GM11168 (cell line): ENCODE results near the gene INPP5K.
"Not testable (repeated sequence)": the region's sequence is repeated elsewhere in the genome, so short reads cannot be mapped to it uniquely, and the experiment has no call there.

Source experiments
- in situ Hi-C: fragments of 300-500 bp; cut with MboI; formaldehyde crosslinking; loops from one replicate; pipeline ENCODE4 v1.12.0; 2022; ENCODE audit warnings: low sequenced_read_pairs; ENCODE audit not compliant: unreplicated experiment

The INPP5K gene

DNA sequence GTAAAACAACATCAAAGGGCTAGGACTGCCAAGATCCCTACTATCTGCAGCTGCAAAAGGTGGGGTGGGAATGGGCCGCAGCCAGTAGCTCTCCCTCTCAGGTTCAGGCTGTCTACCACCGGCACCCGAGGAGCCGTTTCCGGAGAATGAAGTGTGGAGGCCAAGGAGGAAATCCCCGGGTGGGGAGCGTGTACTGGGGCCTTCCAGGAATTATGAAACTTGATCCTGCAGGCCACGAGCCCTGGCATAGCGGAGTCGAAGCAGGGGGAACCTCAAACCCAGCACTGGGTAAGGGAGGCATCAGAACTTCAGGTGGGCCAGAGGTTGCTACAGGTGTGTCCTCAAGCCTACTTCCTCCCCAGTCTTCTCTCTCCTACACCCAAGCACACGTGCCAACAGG lies 5.1 kb downstream of the INPP5K start:
- in situ Hi-C loops = loop anchor here (5.0 to 10.0 kb wide), 2 partner anchors 139 to 236 kb away; partner anchors contain the start of genes BHLHA9 and TRARG1

DNA sequence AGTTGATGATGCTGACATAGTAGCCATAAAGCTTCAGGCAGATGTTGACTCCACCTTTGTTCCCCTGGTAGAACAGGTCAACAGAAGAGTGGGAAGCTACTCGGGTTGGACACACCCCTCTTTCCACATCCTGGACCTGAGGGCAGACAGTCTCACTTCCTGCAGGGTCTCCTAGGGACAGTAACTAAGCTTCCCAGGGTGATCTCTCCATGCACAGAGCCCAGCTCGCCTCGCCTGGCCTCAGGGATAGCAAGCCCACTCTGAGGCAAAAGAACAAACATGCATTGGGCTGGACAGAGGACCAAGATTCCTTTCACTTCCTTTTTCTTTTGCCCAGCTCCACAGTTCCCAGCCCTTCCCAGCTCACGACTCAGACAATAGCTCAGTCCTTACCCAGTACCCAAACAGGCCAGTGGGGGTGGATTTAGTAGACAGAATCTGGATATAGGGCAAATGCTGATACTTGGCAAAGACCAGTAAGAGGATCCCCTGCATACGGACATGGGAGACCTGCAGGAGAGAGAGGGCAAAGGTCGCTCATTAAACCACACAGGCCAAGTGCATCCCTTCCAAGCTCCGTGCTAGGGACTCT lies 7.0 kb downstream of the INPP5K start:
- in situ Hi-C loops = no loop called here

DNA sequence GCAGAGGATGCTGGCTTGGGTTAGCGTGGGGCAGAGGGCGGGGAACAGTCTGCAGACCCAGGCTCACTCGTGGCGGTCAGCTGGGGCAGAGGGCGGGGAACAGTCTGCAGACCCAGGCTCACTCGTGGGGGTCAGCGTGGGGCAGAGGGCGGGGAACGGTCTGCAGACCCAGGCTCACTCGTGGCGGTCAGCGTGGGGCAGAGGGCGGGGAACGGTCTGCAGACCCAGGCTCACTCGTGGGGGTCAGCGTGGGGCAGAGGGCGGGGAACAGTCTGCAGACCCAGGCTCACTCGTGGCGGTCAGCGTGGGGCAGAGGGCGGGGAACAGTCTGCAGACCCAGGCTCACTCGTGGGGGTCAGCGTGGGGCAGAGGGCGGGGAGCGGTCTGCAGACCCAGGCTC lies 7.7 kb downstream of the INPP5K start:
- in situ Hi-C loops = not testable (repeated sequence)

DNA sequence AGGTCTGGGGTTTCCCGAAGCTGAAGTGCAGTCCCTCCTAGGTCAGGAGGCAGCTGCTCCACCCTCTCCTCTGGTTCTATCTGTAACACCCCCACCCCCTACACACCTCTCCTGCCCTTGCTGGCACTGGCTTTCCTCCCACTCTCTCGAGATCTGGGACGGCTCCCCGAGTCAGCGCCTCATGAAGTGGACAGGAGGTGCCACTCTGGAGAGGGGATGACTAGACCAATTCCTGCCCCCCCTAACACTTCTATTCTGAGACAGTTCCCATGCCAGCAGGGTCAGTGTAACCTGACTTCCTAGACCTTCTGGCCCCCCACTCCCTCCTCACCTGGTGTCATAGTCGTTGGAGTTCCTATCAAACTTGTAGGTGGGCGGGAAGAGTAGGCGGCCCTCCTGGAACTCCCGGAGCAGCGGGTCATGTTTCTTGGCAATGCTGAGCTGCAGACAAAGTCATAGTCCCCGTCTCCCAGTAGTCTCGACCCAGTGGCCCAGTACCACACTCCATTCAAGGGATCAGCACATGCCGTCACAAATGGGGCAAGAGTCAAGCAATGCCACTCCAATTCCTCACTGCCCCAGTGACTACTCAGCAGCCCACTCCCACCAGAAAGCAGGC lies 9.7 kb downstream of the INPP5K start:
- in situ Hi-C loops = no loop called here

DNA sequence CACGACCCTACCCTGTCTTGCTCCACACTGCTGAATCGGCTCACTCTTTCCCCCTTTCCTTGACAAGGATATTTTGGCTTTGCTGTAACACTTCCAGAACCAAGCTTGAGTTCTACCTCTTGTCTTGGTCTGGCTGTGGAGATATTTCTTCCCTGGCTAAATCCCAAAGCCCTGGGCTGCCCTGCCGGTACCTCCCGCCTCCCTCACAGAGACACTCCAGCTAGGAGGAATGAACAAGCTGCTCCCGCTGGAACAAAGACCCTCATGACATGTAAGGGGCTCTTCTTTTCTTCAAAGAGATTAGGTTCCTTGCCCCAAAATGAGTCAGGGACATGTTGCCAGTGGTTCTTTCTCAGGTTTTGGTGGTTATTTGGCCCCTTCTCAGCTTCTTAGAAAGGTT lies 10.8 kb downstream of the INPP5K start:
- in situ Hi-C loops = no loop called here

DNA sequence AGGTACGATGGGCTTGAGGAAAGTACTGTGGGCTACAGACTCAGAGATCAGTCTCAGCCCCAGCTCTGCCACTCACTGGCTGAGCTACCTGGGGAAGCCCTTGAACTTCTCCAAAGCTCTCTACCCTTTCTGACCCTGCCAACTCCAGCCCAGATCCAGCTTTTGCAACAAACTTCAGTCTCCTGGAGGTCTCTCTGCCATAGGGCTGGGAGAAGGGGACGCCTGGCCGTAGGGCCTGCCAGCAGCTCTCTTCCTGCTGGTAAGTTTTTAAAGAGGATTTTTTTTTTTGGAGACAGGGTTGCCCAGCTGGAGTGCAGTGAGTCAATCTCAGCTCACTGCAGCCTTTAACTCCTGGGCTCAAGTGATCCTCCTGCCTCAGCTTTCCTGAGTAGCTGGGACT lies 11.5 kb downstream of the INPP5K start:
- in situ Hi-C loops = no loop called here

DNA sequence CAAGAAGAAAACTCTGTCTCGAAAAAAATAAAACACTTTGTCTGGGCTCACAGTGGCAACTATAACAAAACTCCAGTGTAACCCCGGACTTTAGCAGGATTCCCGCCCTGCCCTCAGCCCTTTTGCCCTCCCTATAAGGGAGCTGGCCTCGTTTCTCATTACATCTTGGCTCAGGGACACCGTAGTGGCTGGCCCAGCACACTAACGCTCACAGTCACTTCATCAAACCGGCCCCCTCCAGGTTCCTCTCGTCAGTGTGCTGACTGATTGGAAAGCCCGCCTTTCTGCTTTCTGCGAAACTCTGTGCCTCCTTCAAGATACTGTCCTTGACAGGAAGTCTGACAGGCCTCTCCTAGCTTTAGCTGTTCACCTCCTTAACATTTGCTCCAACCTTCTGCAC lies 12.7 kb downstream of the INPP5K start:
- in situ Hi-C loops = no loop called here

DNA sequence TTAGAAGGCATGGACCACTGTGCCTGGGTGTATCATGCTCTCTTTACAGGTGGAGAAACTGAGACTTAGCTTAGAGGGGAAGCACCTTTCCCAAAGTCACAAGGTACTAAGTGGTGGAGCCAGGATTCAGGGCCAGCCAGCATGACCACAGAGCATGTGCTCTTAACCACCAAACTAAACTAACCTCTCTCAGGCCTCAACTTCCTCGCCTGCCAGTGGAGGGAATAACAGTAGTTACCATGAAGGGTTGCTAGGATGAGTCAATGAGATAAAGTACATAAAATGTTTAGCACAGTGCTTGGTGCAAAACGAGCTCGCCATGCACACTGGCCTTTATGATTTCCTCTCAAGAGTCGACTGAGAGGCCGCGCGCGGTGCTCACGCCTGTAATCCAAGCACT lies 17.5 kb downstream of the INPP5K start:
- in situ Hi-C loops = no loop called here

DNA sequence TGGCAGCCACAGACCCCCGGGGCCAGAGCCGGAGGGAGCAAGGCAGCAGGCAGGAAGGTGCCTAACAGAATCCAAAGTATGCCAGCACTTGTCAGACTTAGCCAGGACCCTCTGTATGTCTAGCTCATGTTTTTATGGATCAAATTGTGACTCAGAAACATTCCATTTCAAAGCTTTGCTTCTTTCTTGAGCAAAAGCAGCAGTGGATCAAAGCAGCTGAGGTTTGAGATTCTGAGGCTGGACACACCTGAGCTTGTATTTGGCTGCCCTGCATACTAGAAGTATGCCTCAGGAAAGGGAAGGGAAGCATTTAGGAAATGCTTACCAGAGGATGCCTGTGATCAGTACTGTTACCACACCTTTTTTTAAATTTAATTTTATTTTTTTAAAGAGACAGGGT lies 18.2 kb downstream of the INPP5K start:
- in situ Hi-C loops = no loop called here

DNA sequence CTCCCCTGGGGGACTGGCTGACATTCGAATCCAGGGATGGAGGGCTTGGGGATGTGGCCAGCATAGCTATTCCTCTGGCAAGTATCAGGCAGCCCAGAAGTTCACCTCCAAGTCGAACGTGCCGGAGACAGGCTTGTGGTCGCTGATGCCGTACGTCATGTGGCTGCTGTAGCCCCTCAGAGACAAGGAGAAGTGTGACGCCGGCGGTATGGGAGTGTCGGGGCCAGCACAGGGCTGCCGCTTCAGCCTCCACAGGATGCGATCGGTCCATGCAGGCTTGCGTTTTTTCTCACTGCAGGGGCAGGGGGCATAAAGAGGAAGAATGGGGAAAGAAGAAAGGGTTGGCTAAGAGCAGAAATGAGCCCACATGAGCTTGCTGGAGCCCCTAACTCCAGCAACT lies 18.6 kb downstream of the INPP5K start:
- in situ Hi-C loops = no loop called here

DNA sequence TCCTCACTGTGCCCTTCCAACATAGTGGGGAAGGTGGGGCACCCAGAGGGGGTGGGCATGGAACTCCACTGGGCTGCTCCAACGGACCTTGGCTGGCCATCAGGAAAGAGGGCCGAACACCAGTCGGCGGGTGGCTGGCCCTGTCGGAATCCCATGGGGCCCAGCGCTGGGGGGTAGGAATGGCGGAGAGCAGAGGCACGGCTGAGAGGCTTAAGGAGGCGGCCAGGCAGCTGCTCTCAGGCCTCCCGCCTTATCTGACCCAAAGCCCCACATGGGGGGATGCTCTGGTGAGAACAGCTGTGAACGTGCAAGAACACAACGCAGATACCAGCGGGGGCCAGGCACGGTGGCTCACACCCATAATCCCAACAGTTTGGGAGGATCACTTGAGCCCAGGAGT lies 19.5 kb downstream of the INPP5K start:
- in situ Hi-C loops = no loop called here

DNA sequence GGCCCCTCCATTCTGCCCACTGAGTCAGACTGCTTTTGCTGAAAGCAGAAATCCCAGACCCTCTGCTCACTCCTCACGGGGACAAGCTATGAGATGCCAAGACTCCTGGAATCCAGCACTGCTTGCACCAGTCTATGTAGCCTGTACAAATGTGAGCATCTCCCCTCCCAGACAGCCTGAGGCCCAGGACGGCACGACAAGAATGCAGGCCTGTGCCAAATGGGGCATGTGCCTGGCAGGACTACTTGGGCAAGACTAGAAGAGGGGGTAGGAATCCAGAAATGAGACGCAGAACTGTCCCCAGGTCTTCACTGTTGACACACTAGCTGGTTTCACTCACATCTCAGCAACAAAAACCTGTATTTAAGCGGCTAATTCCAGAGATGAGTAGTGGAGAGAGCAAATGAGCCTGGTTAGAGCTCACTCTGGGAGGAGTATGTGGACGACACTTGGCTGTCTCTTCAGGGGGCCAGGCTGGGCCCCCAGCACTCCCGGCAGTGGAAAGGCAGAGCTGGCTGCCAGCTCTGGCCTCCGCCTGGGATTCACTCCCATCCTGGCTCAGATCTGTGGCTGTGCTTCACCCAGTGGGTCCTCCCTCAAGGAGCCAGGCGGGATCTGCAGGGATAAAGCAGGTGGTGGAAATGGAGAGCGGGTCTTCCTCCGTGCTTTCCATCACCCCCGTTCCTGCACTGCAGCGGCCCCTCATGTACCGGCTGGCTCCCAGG lies 21.0 kb downstream of the INPP5K start:
- in situ Hi-C loops = no loop called here

DNA sequence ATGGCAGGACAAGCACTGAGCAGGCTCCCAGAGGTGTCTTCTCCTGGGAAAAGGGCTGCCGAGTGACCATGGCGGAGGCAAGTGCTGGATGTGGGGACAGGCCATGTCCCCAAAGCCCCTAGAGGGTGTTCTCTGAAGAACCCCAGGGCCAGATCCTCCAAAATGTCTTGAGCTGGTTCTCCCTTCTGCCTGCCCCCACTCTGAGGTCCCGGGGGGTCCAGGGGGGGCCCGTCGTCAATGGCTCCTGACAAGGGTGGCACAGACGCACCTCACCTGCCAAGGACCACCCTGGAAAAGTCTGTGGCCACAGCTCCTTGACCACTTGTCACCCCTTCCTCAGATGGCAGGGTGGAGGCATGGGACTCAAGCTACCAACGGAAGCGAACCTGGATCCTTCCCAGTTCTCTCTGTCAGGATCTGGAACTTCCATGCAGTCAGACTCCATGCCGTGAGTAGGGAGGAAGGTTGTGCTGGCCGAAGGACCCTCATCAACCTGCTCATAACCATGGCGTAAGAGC lies 21.6 kb downstream of the INPP5K start:
- in situ Hi-C loops = no loop called here

DNA sequence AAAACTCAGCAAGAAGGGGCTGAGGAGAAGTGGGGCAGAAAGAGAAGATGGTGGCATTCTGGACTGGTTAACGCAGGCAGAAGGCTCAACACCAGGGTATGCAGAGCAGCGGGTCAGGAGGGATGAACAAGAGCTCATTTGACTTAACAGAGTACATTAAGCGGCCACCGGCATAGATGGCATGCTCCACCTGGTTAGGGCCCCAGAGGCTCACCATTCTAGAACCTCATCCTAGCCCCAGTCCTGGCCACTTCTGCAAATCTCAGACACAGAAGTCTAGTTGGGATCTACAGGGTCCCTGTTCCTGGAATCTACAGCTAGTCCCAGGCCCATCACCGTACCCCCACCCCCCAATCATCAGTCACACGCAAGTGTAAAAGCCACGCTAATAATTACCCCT lies 22.2 kb downstream of the INPP5K start:
- in situ Hi-C loops = no loop called here

DNA sequence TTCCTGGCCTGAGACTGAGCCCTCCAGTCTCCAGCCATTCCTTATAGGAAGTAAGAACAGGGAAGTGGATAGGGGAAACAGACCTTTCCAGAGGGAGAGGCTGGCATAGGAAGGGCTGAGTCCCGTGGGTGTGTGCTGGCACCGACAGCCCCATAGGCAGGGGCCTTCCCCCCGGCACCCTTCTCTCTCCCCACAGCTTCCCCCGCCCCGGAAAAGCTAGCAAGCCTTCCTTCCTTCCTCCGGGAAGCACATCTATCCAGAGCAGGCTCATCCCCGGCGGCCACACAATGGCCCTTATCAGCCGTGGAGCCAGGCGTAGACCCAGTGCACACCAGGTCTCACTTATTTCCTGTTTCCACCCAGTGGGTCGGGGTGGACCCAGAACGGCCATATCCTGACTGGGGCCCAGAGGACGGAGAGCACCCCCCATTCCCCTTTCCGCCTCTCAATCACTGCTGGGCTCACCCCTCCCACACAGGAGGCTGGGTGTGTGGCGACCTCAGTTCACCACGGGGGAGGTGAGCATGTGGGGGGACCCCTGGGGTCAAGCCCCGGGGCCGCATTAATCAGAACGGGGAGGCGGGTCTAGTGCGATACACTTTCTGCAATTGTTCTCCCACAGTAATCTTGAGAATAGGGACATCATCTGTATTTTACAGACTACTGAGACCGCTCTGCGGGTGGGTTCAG lies 23.0 kb downstream of the INPP5K start:
- in situ Hi-C loops = no loop called here

DNA sequence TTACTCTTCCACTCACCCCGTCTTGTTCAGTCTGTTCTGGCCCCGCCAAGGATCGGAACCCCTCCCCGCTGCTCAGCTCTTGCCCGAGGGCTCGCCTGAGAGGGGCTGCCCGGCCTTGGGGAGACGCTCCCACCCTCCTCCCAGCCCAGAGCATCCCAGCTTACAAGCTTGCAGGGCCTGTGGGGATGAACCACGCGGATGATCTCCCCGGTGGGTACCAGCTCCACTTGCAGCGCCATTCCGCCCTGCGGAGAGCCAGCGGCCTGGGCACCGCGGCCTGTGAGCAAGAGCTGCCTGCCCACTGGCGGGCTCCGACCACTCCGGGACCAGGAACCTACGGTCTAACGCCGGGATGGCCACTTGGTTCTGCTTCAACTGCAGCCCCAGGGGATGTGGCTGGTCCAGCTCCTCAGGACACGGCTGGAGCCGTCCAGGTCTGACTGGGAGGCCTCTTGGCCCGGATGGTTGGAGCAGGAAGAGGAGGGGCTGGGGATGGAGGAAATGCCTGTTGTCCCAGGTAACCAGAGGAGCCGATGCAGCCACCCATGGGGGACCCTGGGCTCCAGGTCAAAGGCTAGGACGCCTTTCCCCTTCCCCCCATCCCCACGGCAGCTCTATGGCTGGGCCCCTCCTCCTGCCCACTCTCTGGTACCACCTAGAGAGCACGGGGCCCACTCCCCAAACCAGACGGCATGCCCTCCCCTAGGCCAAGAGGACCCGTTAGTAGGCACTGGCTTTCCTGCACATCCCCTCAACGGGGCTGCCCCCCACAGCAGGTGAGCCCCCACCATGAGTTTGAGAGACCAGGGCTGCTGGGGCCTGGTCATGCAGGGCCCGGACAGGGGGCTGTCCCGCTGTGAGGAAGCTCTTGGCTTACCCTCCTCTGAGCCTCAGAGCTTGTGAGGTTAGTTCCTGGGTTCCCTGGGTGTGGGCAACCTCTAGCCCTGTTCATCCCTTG lies 23.9 kb downstream of the INPP5K start, which contains the start of gene MYO1C:
Gene MYO1C (minus strand): TSS at position 438 of the 958 bp plus-strand sequence. CDS start 199 bp downstream, at position 239.
- in situ Hi-C loops = no loop called here

DNA sequence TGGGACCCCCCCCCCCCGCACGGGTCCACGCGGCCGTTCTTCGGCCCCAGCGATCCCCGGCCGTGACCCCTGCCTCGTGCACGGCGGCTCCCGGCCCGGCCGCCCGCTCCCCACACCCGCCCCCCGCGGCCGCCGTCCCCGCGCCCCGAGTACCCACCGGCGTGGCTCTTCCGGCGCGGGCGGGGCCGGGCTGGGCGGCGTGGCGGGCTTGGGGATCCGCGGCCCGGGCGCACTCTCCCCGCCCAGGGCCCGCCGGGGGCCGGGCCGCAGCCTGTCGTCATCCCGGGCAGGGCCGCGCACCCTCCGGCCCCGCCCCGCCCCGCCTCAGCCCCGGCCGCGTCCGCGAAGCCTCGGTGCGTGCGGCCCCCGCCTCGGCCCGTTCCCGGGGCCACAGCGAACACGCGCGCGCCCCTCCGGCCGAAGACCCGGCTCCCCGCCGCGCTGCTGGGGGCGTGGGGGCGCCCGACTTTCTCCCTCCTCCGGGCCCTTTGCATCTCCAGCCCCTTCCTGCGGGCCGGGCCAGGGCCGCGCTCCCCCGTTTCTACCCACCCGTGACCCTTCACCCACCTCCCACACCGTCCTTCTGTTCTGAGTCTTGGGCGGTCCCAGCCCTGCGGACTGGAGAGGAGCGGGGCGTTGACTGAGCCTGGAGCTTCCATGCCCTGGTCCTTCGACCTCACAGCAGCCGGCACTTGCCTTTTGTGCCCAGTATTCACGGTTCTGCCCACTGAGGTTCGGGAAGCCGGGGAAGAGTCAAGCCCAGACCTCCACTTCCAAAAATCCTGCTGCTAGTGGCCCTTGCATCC lies 24.8 kb downstream of the INPP5K start:
- in situ Hi-C loops = no loop called here

DNA sequence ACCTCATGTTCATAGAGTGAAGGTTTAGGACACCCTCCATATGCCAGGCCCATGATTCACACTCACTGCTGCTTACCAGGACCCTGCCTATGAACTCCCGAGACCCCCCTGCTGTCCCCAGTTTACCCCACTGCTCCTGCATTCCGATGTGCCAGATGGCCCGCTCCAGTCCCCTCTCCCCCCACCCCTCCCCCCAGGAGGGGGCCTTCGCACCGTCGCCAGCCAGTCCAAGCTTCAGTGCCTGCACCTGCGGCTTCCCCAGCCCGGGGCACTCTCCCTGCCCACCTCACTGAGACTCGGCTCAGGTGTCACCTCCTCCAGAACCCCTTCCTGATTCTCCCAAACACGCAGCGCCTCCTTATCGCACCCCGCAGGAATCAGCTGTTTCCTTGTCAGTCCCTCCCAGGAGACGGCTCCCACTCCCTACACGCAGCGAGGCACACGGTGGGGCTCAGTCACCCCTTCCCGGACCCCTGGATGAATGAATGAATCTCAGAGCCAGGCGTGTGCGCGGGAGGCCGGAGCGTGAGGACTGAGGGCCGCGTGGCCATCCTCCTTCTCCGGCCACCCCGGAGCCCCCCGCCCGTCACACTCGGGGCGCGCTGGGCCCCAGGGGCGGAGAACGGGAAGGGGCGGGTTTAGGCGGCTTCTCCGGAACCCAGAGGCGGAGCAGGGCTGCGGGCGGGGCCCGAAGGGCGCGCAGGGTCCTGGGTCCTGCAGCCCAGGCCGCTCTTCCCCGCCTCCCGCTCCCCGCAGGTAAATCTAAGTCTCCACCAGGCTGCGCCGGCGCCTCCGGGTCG lies 25.6 kb downstream of the INPP5K start:
- in situ Hi-C loops = no loop called here
